K562 (cell line): ENCODE results near the gene MADCAM1. TPM values are rescaled to one million over a fixed set of nuclear protein-coding genes. Genes with fewer than 3 reads are reported as not detected.

ENCODE experiments used
- ATAC-seq: fragments of 200-7000 bp; cut with Tn5 transposase; 3 replicates; pipeline ENCODE4 v1.9.1; 2020; ENCODE audit warnings: moderate library complexity
- BruUV-seq: library from RNA; stranded (reverse); fragments of 400-500 nt; replicated peaks from 2 replicates; lab custom pipeline; 2021; lab: Mats Ljungman, UMichigan
- CTCF ChIA-PET: fragments of 300-600 bp; formaldehyde crosslinking; extraction: SDS; loops from one replicate; lab custom pipeline; 2021; ENCODE audit warnings: low intra/inter-chr PET ratio; lab: Yijun Ruan, JAX
- POLR2A ChIA-PET: fragments of 300-600, 350-650 bp; sonication (Branson Sonifier 250); formaldehyde crosslinking; extraction: SDS; loops from one replicate; lab custom pipeline; 2021; ENCODE audit warnings: antibody characterized with exemption, inconsistent platforms; lab: Yijun Ruan, JAX
- DNase-seq, 4 experiments: peaks; one replicate each; pipeline versions ENCODE4 v3.0.0 to v3.0.0-alpha.2; 2011 to 2018; ENCODE audit warnings: low spot score in 3 of 4, mixed read lengths in 3 of 4; ENCODE audit errors: extremely low read depth in 1 of 4
- FAIRE-seq: peaks from 2 replicates; lab custom pipeline; 2011; peaks lifted over from hg19 to GRCh38; lab: Jason Lieb, UNC
- H2AFZ ChIP-seq: 2 replicates; pipeline ENCODE4 v1.6.0; 2011; ENCODE audit warnings: low read depth, low read length, control low read depth, inconsistent platforms
- H3K27ac ChIP-seq: fragments of 200-600 bp; 3 replicates; pipeline ENCODE4 v1.8.0; 2011; ENCODE audit warnings: low read depth, mild to moderate bottlenecking, control low read depth, inconsistent platforms, low read length, moderate library complexity, mixed read lengths; ENCODE audit errors: extremely low read depth
- H3K27me3 ChIP-seq, 2 experiments: fragments of 300-600 bp in 1 of 2; 2 replicates in 1 of 2; 3 replicates in 1 of 2; pipeline versions ENCODE4 v1.6.0 to v1.8.0; 2011; ENCODE audit warnings: inconsistent platforms in 2 of 2, low read length in 2 of 2, mild to moderate bottlenecking in 1 of 2, mixed read lengths in 1 of 2, moderate library complexity in 1 of 2; ENCODE audit not compliant: control insufficient read depth in 2 of 2, insufficient read depth in 2 of 2
- H3K36me3 ChIP-seq: fragments of 300-600 bp; 3 replicates; pipeline ENCODE4 v1.8.0; 2011; ENCODE audit warnings: mild to moderate bottlenecking, low read length, inconsistent platforms; ENCODE audit not compliant: control insufficient read depth, insufficient read depth
- H3K4me1 ChIP-seq, 2 experiments: fragments of 200-600 bp in 1 of 2; replicated peaks in 1 of 2; 2 replicates in 1 of 2; 3 replicates in 1 of 2; pipeline versions ENCODE4 v1.5.1 to v1.8.0; 2011; ENCODE audit warnings: inconsistent platforms in 2 of 2, low read length in 2 of 2, mild to moderate bottlenecking in 1 of 2, mixed read lengths in 1 of 2, moderate library complexity in 1 of 2; ENCODE audit not compliant: control insufficient read depth in 2 of 2, insufficient read depth in 2 of 2
- H3K4me2 ChIP-seq: 2 replicates; pipeline ENCODE4 v1.6.1; 2011; ENCODE audit warnings: low read length, control low read depth, inconsistent platforms, mixed read lengths; ENCODE audit not compliant: insufficient read depth
- H3K4me3 ChIP-seq: fragments of 200-600 bp; sonication (generic), shearing (Covaris generic); 2 replicates; pipeline ENCODE4 v1.5.1; 2016; ENCODE audit warnings: control low read depth, inconsistent platforms
- H3K79me2 ChIP-seq: fragments of 200-600 bp; 3 replicates; pipeline ENCODE4 v1.8.0; 2011; ENCODE audit warnings: low read length, inconsistent platforms; ENCODE audit not compliant: control insufficient read depth, insufficient read depth
- H3K9ac ChIP-seq, 2 experiments: 2 replicates each; pipeline versions ENCODE4 v1.6.0 to v1.6.1; 2011; ENCODE audit warnings: low read depth in 2 of 2, low read length in 2 of 2, control low read depth in 1 of 2, inconsistent platforms in 1 of 2, mild to moderate bottlenecking in 1 of 2, mixed read lengths in 1 of 2; ENCODE audit not compliant: insufficient read depth in 1 of 2
- H3K9me1 ChIP-seq: one replicate; pipeline ENCODE4 v1.6.0; 2011; ENCODE audit warnings: inconsistent platforms, mild to moderate bottlenecking, low read length, moderate library complexity; ENCODE audit not compliant: control insufficient read depth, insufficient read depth
- H3K9me3 ChIP-seq: replicated peaks from 2 replicates; pipeline ENCODE4 v1.5.1; 2011; ENCODE audit warnings: low read depth, low read length, inconsistent platforms; ENCODE audit not compliant: control insufficient read depth, insufficient read depth
- H4K20me1 ChIP-seq: replicated peaks from 2 replicates; pipeline ENCODE4 v1.6.1; 2011; ENCODE audit warnings: low read length, inconsistent platforms, mixed read lengths; ENCODE audit not compliant: control insufficient read depth, insufficient read depth
- CHD2 ChIP-seq: IDR thresholded peaks from 2 replicates; pipeline ENCODE4 v1.6.1; 2011; ENCODE audit warnings: low read depth, low read length
- CSDE1 ChIP-seq, 2 experiments: fragments of 450-650 bp; IDR thresholded peaks; 2 replicates each; pipeline ENCODE4 v1.6.1; 2016; ENCODE audit warnings: mild to moderate bottlenecking in 1 of 2
- FOXA1 ChIP-seq: fragments of 450-650 bp; IDR thresholded peaks from 2 replicates; pipeline ENCODE4 v1.6.1; 2016; ENCODE audit warnings: mild to moderate bottlenecking, borderline replicate concordance
- HBP1 ChIP-seq: fragments of 450-650 bp; formaldehyde crosslinking; IDR thresholded peaks from 2 replicates; pipeline ENCODE4 v1.4.0; 2022; ENCODE audit warnings: missing genetic modification characterization
- MCM5 ChIP-seq: fragments of 450-650 bp; IDR thresholded peaks from 2 replicates; pipeline ENCODE4 v1.6.1; 2016; ENCODE audit warnings: low read depth
- MEF2D ChIP-seq: conservative IDR thresholded peaks from 2 replicates; pipeline ENCODE4 v1.6.1; 2016; ENCODE audit warnings: low read depth, missing genetic modification characterization, missing compliant biosample characterization
- POLR2AphosphoS2 ChIP-seq: IDR thresholded peaks from 2 replicates; pipeline ENCODE4 v1.6.1; 2012; ENCODE audit warnings: low read length, improper control_type of control experiment
- RFX1 ChIP-seq: fragments of 450-650 bp; IDR thresholded peaks from 2 replicates; pipeline ENCODE4 v1.6.1; 2016; ENCODE audit warnings: mild to moderate bottlenecking, moderate library complexity
- SP1 ChIP-seq: sonication (generic); formaldehyde crosslinking; IDR thresholded peaks from 2 replicates; pipeline ENCODE4 v1.8.1; 2022; ENCODE audit warnings: mild to moderate bottlenecking, missing genetic modification reagents
- THAP7 ChIP-seq: fragments of 250-450 bp; sonication (Bioruptor Pico); IDR thresholded peaks from 2 replicates; pipeline ENCODE4 v1.5.0; 2021
- TOE1 ChIP-seq, 2 experiments: fragments of 450-650 bp in 1 of 2; sonication (generic) in 1 of 2; formaldehyde crosslinking in 1 of 2; IDR thresholded peaks; 2 replicates each; pipeline versions ENCODE4 v1.7.1 to v1.8.0; 2016 to 2022; ENCODE audit warnings: borderline replicate concordance in 2 of 2, mild to moderate bottlenecking in 2 of 2, antibody characterized with exemption in 1 of 2, inconsistent platforms in 1 of 2, low read depth in 1 of 2, missing genetic modification reagents in 1 of 2, moderate library complexity in 1 of 2
- WHSC1 ChIP-seq: IDR thresholded peaks from one replicate; pipeline ENCODE4 v1.6.1; 2012; ENCODE audit warnings: low read length, control low read depth, inconsistent platforms
- ZNF449 ChIP-seq: fragments of 250-450 bp; sonication (Bioruptor Pico); IDR thresholded peaks from 2 replicates; pipeline ENCODE4 v1.8.0; 2022; ENCODE audit warnings: moderate library complexity, mild to moderate bottlenecking, inconsistent platforms
- ZNF764 ChIP-seq: fragments of 250-450 bp; sonication (Bioruptor Pico); IDR thresholded peaks from 2 replicates; pipeline ENCODE4 v1.4.0; 2020; ENCODE audit warnings: low read depth, mild to moderate bottlenecking, moderate library complexity
- WGBS: fragments of 100-300 bp; shearing (Covaris generic); methylation state at CpG from one replicate; pipeline ENCODE4 v1.1.6; 2016; ENCODE audit warnings: low coverage, mixed read lengths; ENCODE audit not compliant: insufficient coverage; ENCODE audit errors: missing lambda C conversion rate; 5-methylcytosine and 5-hydroxymethylcytosine counted together
- in situ Hi-C: fragments of 300-500 bp; cut with MboI; formaldehyde crosslinking; loops from 4 replicates; pipeline ENCODE4 v1.15.0; 2018; ENCODE audit warnings: inconsistent platforms, mixed read lengths
- intact Hi-C: fragments of 100-400 bp; cut with micrococcal nuclease; formaldehyde crosslinking; loops from 2 replicates; pipeline ENCODE4 v1.14.2; 2022
- polyA plus RNA-seq, 8 experiments: library from polyadenylated mRNA; depleted of rRNA in 4 of 8; stranded (reverse) in 5 of 8; unstranded in 3 of 8; fragments of >200 nt; fragmentation: Nextera tagmentation in 2 of 8; fragmentation: Illumina TruSeq in 1 of 8; extraction: Ambion mirVana in 2 of 8; extraction: Trizol in 1 of 8; gene quantifications; 2 replicates each; pipeline versions ENCODE4 v1.2.1 to v1.2.3, GENCODE V29; 2011 to 2014; ENCODE audit warnings: inconsistent platforms in 1 of 8, missing spikeins in 1 of 8
- total RNA-seq, 7 experiments: library from RNA; depleted of rRNA in 6 of 7; stranded (reverse); fragments of >200 nt in 6 of 7; fragmentation: Illumina TruSeq in 2 of 7; extraction: Trizol in 2 of 7; gene quantifications; 2 replicates each; pipeline versions ENCODE4 v1.2.1 to v1.2.3, GENCODE V29; 2011 to 2021; ENCODE audit warnings: low replicate concordance in 1 of 7

MADCAM1 gene
- total and polyA plus RNA-seq, 9 of the 15 experiments (the other 6 are each of a cell fraction or from before 2014, with no cell fraction given) = 0.09 to 0.36 (median 0.09) TPM; not detected in 6

GRCh38 chr19:485583-486236 is 10.6 kb upstream of the MADCAM1 start:
- no peaks in the 10 kb centered on the region for H4K20me1 ChIP-seq
- no TSS peak for BruUV-seq
- peak overlapping the region in 1 of 2 experiments; percentile 14; a peak in 2 of 4 replicates for H3K9ac ChIP-seq
- WGBS = 58% methylated on average over 19 of the region's 23 CpGs
- peaks cover 3% of the 10 kb centered on the region; the same call in 1 of the 2 replicates for H3K9me3 ChIP-seq
- no peaks in the 10 kb centered on the region for H3K9me1 ChIP-seq
- H3K4me2 ChIP-seq = no peak overlapping the region
- DNase-seq = no peak
- ChIA-PET CTCF (no interaction called here), POLR2A (interaction anchor here (0.6 kb wide), 1 partner anchor 119 kb away, joined by 3 read pairs; no protein-coding TSS in a partner anchor)
- no peaks in the 10 kb centered on the region for H3K36me3 ChIP-seq
- no peaks in the 10 kb centered on the region; a peak in 1 of 5 replicates for H3K27me3 ChIP-seq
- intact Hi-C loops (no loop called here), in situ Hi-C loops (no loop called here)
- FAIRE-seq = no peak
- H3K4me1 ChIP-seq = peaks cover 8 to 53% of the 10 kb centered on the region in 2 experiments
- peaks cover 11% of the 10 kb centered on the region; the same call in 1 of the 3 replicates for H3K79me2 ChIP-seq
- H3K4me3 ChIP-seq = no peak overlapping the region
- ATAC-seq = no peak
- H2AFZ ChIP-seq = no peak overlapping the region
- H3K27ac ChIP-seq = no peak overlapping the region
- no peak for TF ChIP-seq THAP7 (CRISPR knock-in tag)
- no peak for TF ChIP-seq FOXA1
- no peak for TF ChIP-seq SP1 (CRISPR knock-in tag)
- no peak for TF ChIP-seq RFX1
- TF ChIP-seq CSDE1 (IDR thresholded peaks at IDR 0.05) = no peak
- TF ChIP-seq ZNF449 (CRISPR knock-in tag) = no peak
- no peak for TF ChIP-seq WHSC1
- TF ChIP-seq ZNF764 = no peak
- TF ChIP-seq MCM5 = no peak
- no peak for TF ChIP-seq MEF2D (tag)
- no peak for TF ChIP-seq HBP1 (CRISPR knock-in tag)
- TF ChIP-seq CHD2 = no peak
- no peak for TF ChIP-seq TOE1 (IDR thresholded peaks at IDR 0.05; ENCODE audit: borderline replicate concordance)
- TF ChIP-seq TOE1 (CRISPR knock-in tag; IDR thresholded peaks at IDR 0.05; ENCODE audit: borderline replicate concordance, low read depth) = no peak
- no peak for TF ChIP-seq POLR2AphosphoS2
